Esophagus muscularis mucosa (tissue), 4 donors: Measurements from ENCODE around the gene ZBTB18. TPM values are rescaled to one million over a fixed set of nuclear protein-coding genes. Genes with fewer than 3 reads are reported as not detected.

Experiments used
- DNase-seq: peaks from one replicate; pipeline ENCODE4 v3.0.0-alpha.2; 2017; ENCODE audit errors: extremely low spot score
- H3K27ac ChIP-seq, 4 donors: fragments of 200-600 bp; sonication (generic); replicated peaks in 1 of 4; 1 replicate in 3 of 4; 2 replicates in 1 of 4; pipeline ENCODE4 v1.5.1; 2016 to 2019; ENCODE audit warnings: mild to moderate bottlenecking in 1 of 4
- H3K27me3 ChIP-seq, 4 donors: fragments of 200-600 bp; sonication (generic); one replicate each; pipeline versions ENCODE4 v1.5.1 to v1.6.0; 2016 to 2019
- H3K36me3 ChIP-seq, 4 donors: fragments of 200-600 bp; sonication (generic); one replicate each; pipeline ENCODE4 v1.5.1; 2016 to 2019
- H3K4me1 ChIP-seq, 4 donors: fragments of 200-600 bp; sonication (generic); one replicate each; pipeline ENCODE4 v1.5.1; 2016 to 2019
- H3K4me3 ChIP-seq, 4 donors: fragments of 200-600 bp; sonication (generic); 1 replicate in 2 of 4; 2 replicates in 2 of 4; pipeline ENCODE4 v1.5.1; 2016 to 2019; ENCODE audit warnings: mild to moderate bottlenecking in 4 of 4, moderate library complexity in 1 of 4
- H3K9me3 ChIP-seq, 4 donors: fragments of 200-600 bp; sonication (generic); 1 replicate in 3 of 4; 2 replicates in 1 of 4; pipeline ENCODE4 v1.5.1; 2016 to 2019
- CTCF ChIP-seq, 3 experiments: fragments of 200-600 bp in 2 of 3; fragments of 450-650 bp in 1 of 3; sonication (generic) in 2 of 3; IDR thresholded peaks; one replicate each; pipeline ENCODE4 v1.5.1; 2017 to 2019; ENCODE audit warnings: antibody characterized with exemption in 3 of 3, mild to moderate bottlenecking in 2 of 3, moderate library complexity in 1 of 3
- EP300 ChIP-seq: sonication (generic); formaldehyde crosslinking; IDR thresholded peaks from one replicate; pipeline ENCODE4 v1.6.1; 2017; ENCODE audit warnings: antibody characterized with exemption
- POLR2A ChIP-seq: fragments of 450-650 bp; IDR thresholded peaks from one replicate; pipeline ENCODE4 v1.6.1; 2017; ENCODE audit warnings: antibody characterized with exemption, moderate library complexity, mild to moderate bottlenecking, low read depth
- POLR2AphosphoS5 ChIP-seq, 2 donors: sonication (generic); formaldehyde crosslinking; IDR thresholded peaks; one replicate each; pipeline ENCODE4 v1.6.1; 2017; ENCODE audit warnings: antibody characterized with exemption in 2 of 2
- WGBS: methylation state at CpG from one replicate; pipeline ENCODE4 v1.1.5; 2018; 5-methylcytosine and 5-hydroxymethylcytosine counted together
- intact Hi-C: fragments of 100-400 bp; cut with DNase I; formaldehyde crosslinking; loops from one replicate; pipeline ENCODE4 v1.15.1; 2023
- total RNA-seq, 4 donors: library from RNA; depleted of rRNA; stranded (reverse); fragments of >200 nt; gene quantifications; one replicate each; pipeline versions ENCODE4 v1.1.0 to v1.2.1, GENCODE V29; 2016

Gene ZBTB18
- total RNA-seq, 4 donors from 2014 or later: 15.0 to 23.7 (median 18.2) TPM

GRCh38 chr1:244096066-244096610, 45.1 kb downstream of the ZBTB18 start:
- H3K36me3 ChIP-seq: no peaks in the 10 kb centered on the region
- peaks cover 0 to 11% (median 0%) of the 10 kb centered on the region in 4 donors for H3K9me3 ChIP-seq
- DNase-seq: no peak
- intact Hi-C loops: no loop called here
- 92% methylated on average over 13 of the region's 13 CpGs for WGBS
- peaks cover 0 to 15% (median 9%) of the 10 kb centered on the region in 4 donors for H3K4me1 ChIP-seq
- TF ChIP-seq EP300 (no peak), CTCF (IDR thresholded peaks at IDR 0.05) (no peak), POLR2A (no peak), POLR2AphosphoS5 (IDR thresholded peaks at IDR 0.05) (no peak)
- no peak overlapping the region for H3K27ac ChIP-seq
- H3K4me3 ChIP-seq: no peak overlapping the region
- H3K27me3 ChIP-seq: peaks cover 0 to 23% (median 4%) of the 10 kb centered on the region in 4 donors

DNA sequence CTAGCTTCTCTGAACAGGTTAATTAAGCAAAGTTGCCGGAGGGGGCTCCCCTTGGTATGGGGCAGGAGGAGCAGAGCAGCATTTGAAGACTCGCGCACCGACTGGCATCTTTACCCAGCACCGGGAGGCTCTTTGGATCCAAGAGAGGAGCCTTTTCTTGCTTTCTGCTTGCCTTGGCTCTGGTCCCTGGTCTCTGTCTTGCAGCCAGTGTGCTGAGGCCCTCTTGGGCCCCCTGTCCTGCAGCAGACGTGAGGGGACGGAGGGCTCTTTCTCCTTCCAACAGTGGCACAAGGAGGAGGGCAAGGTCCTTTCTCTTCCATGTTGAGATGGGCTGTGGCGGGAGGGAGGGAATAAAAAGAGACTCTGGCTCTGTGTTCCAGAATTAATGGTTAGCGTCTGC, 45.6 kb downstream of the ZBTB18 start:
- WGBS: 95% methylated on average over 9 of the region's 9 CpGs

DNA sequence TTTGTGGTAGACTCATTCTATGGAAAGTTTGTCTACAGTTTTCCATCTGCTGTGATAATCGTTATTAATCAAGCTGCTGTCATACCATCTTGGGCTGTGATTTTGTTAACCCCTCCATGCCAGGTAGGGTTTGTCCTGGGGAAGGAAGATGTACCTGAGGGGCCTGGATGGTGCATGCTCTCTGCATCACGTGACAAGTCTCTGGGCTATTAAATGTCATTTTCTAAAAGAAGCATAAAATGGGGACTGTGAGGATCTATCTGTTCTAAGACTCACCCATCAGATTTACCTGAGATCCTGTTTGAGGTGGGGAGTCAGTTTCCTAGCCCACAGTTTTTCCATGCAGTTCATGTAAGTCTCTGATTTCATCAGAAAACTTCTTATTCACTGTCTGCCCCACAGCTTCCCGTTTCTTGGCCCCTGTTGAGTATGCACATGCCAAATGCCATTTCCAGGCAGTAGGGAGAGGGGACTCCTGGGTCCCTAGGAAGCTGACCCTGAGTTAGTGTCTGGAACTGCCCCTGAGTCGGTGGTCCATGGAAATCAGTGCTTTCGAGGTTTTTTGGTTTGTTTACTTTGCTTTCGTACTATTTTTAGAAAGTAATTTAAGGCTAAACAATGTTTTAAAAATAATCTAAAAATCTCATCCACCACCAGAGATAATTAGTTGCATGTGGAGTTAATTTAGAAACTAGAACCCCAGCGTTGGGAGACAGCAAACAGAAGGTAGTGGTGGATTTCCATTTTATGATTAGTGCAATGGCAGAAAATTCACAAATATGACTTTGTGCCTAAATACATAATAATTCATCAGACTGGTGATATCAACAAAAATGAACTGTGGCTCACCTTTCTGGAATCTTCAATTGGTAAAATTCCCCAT, 46.7 kb downstream of the ZBTB18 start:
- peaks cover 0 to 11% (median 0%) of the 10 kb centered on the region in 4 donors for H3K9me3 ChIP-seq
- no peak overlapping the region for H3K4me3 ChIP-seq
- TF ChIP-seq EP300 (no peak), POLR2AphosphoS5 (IDR thresholded peaks at IDR 0.05) (no peak), POLR2A (no peak), CTCF (IDR thresholded peaks at IDR 0.05) (no peak)
- peaks cover 0 to 23% (median 4%) of the 10 kb centered on the region in 4 donors for H3K27me3 ChIP-seq
- H3K4me1 ChIP-seq: peaks cover 0 to 8% (median 7%) of the 10 kb centered on the region in 4 donors
- intact Hi-C loops: no loop called here
- no peaks in the 10 kb centered on the region for H3K36me3 ChIP-seq
- DNase-seq: no peak
- H3K27ac ChIP-seq: no peak overlapping the region
- WGBS: 58% methylated on average over 7 of the region's 7 CpGs

More for the DNA sequence above, 45.6 kb downstream of the ZBTB18 start:
- Histone ChIP-seq H3K4me3 (no peak overlapping the region), H3K27ac (no peak overlapping the region), H3K27me3 (peaks cover 0 to 23% (median 4%) of the 10 kb centered on the region in 4 donors), H3K9me3 (peaks cover 0 to 11% (median 0%) of the 10 kb centered on the region in 4 donors), H3K4me1 (peaks cover 0 to 15% (median 9%) of the 10 kb centered on the region in 4 donors), H3K36me3 (no peaks in the 10 kb centered on the region)
- TF ChIP-seq POLR2AphosphoS5 (IDR thresholded peaks at IDR 0.05): no peak
- TF ChIP-seq POLR2A: no peak
- no peak for TF ChIP-seq EP300
- TF ChIP-seq CTCF (IDR thresholded peaks at IDR 0.05): no peak
- DNase-seq: no peak
- intact Hi-C loops: no loop called here

GRCh38 chr1:244099258-244099930, 48.3 kb downstream of the ZBTB18 start:
- intact Hi-C loops: no loop called here
- no peak overlapping the region for H3K27ac ChIP-seq
- no peak for DNase-seq
- no peak overlapping the region for H3K4me3 ChIP-seq
- H3K36me3 ChIP-seq: no peaks in the 10 kb centered on the region
- 64% methylated on average over 18 of the region's 19 CpGs for WGBS
- peaks cover 0 to 11% (median 0%) of the 10 kb centered on the region in 4 donors for H3K9me3 ChIP-seq
- peaks cover 0 to 8% (median 7%) of the 10 kb centered on the region in 4 donors for H3K4me1 ChIP-seq
- TF ChIP-seq CTCF (IDR thresholded peaks at IDR 0.05) (no peak), POLR2AphosphoS5 (IDR thresholded peaks at IDR 0.05) (no peak), POLR2A (no peak), EP300 (no peak)
- H3K27me3 ChIP-seq: peaks cover 0 to 23% (median 4%) of the 10 kb centered on the region in 4 donors
